DOHH2 (cell line): ENCODE measurements around the gene MIPOL1.

Source experiments
- EZH2phosphoT487 ChIP-seq: fragments of 200-600 bp; sonication (generic); IDR thresholded peaks from 2 replicates; pipeline ENCODE4 v1.6.1; 2017; ENCODE audit warnings: borderline replicate concordance, mild to moderate bottlenecking, antibody characterized with exemption, low read length, moderate library complexity, mixed read lengths
- TF ChIP-seq, protein P1 (sequence below): fragments of 200-600 bp; sonication (generic); IDR thresholded peaks from one replicate; pipeline ENCODE4 v1.5.1; 2014; ENCODE audit warnings: antibody characterized with exemption, mild to moderate bottlenecking, low read depth, low read length; ENCODE audit not compliant: poor library complexity, severe bottlenecking

DNA sequence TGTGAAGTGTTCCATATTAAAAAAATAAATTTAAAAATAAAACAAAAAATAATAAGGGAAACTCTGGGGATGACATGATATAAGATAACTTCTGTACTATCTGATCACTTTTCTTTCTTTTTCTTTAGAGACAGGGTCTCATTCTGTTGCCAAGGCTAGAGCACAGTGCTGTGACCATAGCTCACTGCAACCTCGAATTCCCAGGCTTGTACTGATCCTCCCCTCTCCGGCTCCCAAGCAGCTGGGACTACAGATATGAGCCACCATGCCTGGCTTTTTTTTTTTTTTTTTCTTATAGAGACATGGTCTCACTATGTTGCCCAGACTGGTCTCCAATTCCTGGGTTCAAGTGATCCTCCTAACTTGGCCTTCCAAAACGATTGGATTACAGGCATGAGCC, 10.4 kb upstream of the MIPOL1 start:
- TF ChIP-seq, protein P1, sequence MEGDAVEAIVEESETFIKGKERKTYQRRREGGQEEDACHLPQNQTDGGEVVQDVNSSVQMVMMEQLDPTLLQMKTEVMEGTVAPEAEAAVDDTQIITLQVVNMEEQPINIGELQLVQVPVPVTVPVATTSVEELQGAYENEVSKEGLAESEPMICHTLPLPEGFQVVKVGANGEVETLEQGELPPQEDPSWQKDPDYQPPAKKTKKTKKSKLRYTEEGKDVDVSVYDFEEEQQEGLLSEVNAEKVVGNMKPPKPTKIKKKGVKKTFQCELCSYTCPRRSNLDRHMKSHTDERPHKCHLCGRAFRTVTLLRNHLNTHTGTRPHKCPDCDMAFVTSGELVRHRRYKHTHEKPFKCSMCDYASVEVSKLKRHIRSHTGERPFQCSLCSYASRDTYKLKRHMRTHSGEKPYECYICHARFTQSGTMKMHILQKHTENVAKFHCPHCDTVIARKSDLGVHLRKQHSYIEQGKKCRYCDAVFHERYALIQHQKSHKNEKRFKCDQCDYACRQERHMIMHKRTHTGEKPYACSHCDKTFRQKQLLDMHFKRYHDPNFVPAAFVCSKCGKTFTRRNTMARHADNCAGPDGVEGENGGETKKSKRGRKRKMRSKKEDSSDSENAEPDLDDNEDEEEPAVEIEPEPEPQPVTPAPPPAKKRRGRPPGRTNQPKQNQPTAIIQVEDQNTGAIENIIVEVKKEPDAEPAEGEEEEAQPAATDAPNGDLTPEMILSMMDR, result no peak
- TF ChIP-seq EZH2phosphoT487, result no peak
